Inferior parietal cortex (tissue), 1 donor: ENCODE measurements around the gene RSPRY1.
A peak's percentile ranks its signal among the peaks of the same experiment; 100 is the strongest.
"Not testable (repeated sequence)": the region's sequence is repeated elsewhere in the genome, so short reads cannot be mapped to it uniquely, and the experiment has no call there.

Experiments used
- DNase-seq: peaks from one replicate; pipeline ENCODE4 v3.0.0-alpha.2; 2016; ENCODE audit errors: extremely low spot score

The RSPRY1 gene

DNA sequence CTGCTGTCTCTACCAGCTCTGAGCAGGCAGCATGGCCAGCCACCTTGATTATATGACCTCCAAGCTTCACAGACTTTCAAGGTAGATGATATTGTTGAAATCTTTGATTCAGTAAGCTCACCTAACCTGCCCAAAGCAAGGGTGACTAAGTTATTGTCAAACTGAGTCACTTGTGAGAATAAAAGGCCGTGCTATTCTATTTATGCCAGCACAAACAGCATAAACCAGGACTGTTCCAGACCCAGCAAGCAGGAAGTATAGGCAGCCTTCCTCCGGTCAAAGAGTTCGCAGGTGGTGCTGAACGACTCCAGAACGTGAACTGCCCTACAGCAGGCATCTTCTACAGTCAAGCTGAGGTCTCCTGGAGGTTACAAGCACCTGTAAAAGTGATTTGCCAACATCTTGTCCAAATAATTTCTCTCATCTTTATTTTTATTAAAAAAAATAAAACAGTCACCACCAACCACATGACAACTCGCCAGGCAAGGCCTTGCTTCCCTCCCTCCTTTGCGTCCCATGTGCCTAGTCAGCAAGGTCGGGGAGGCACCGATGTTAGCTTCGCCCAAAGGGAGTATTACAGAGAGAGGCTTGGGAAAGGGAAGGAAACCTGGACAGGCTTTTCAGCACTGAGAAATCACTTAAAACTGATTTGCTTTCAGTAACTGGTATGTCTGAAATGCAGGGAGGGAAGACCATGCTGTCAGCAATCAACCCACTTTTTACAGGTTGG, 69.7 kb downstream of the RSPRY1 start:
- DNase-seq = no peak

DNA sequence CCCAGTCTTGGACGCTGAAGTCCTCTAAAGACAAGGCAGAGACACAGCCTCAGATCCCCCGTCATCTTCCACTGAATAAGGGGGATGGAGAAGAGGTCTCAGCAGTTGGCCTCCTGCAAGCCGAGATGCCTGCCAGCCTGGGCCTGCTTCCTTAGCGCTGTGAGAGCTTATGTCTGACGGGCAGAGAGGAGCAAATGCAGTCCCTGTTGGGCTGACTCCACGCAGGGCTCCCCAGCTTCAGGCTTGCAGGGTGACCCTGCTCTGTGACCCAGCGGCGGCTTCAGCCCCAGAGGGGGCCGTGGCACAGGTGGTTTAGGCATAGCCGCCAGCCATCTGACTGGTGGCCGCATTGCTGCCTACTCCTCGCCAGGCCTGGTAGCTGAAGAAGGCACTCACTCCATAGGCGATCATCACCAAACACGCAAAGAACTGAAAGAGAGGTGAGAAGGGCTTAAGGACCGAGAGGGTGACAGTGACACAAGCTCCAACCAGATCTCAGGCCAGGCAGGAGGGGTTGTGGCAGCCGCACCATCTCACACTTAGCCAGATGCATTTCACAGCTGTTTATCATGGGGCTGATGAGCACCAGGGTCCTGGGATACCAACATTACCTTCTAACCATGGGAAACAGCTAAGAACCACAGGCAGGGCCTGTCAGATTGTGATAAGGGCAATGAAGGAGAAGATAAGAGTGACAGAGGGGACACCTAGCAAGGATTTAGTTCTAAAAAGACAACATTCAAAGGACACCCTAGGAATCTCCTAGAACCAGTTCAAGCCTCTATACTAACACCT, 70.7 kb downstream of the RSPRY1 start:
- DNase-seq = no peak

DNA sequence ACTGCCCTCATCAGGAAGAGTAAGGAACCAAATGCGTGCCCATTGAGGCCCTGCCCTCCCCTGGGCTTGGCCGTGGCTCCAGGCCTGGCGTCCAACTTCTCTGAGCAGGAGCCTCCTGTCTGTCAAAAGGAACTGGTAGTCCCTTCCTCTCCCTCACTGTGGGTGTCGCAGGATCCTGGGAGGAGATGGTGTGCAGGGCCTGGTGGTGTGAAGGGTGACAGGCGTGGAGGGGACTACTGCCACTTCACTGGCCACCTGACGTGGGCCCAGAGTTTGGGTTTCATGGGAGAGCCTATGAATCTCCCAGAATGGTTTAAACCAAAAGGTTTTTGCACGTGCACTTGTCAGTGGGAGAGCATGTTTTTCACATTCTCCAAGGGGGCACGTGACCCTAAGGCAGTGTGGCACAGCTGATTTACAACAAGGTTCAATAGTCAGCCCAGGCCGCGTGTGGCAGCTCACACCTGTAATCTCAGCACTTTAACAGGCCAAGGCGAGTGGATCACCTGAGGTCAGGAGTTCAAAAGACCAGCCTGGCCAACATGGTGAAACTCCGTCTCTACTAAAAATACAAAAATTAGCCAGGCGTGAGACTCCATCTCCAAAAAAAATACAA, 71.4 kb downstream of the RSPRY1 start:
- DNase-seq = no peak

DNA sequence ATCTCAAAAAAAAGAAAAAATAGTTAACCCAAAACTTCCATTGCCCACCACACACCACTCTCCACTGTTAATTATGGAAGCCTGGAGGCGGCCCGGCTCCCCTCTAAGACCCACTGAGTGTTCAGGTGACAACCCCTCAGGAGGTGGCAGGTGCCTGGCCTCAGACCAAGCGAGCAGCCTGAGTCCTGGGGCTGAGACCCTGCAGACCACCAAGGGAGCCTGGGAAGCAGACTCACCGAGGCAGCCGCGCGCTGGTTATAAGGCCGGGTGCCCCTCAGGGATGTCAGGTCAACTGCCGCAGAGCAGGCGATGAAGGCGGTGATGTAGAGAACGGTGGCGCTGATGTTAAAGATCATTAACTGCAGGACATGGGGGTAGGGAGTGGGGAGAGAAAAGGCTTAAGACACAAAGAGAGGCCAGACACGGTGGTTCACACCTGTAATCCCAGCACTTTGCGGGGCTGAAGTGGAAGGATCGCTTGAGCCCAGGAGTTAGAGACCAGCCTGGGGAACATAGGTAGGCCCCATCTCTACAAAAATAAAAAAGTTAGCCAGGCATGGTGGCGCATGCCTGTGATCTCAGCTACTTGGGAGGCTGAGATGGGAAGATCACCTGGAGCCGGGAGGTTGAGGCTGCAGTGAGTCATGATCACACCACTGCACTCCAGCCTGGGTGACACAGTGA, 72.2 kb downstream of the RSPRY1 start:
- no peak for DNase-seq

DNA sequence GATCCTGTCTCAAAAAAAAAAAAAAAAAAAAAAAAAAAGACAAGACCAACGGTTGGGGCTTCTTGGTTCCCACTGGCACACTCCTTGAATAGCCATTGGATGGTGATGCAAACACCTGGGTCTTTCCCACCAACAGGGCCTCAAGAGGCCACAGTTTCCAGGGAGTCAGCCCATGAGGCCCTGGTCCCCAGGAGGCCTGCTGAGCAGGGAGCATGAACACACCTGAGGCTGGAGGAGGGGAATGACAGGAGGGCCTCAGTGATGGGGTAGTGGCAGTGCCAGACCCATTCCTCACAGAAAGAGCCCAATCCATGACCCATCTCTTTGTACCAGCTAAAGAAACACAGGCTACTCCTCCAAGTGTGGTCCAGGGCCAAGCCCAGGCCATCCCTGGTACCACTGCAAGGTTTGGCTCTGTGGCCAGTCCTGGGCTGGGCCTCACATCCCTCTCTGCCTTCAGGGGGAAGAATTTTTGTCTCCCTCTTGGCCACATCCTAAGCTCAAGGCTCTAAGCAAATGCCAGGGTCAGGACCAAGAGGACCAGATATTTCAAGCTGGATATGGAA, 72.9 kb downstream of the RSPRY1 start:
- no peak for DNase-seq

DNA sequence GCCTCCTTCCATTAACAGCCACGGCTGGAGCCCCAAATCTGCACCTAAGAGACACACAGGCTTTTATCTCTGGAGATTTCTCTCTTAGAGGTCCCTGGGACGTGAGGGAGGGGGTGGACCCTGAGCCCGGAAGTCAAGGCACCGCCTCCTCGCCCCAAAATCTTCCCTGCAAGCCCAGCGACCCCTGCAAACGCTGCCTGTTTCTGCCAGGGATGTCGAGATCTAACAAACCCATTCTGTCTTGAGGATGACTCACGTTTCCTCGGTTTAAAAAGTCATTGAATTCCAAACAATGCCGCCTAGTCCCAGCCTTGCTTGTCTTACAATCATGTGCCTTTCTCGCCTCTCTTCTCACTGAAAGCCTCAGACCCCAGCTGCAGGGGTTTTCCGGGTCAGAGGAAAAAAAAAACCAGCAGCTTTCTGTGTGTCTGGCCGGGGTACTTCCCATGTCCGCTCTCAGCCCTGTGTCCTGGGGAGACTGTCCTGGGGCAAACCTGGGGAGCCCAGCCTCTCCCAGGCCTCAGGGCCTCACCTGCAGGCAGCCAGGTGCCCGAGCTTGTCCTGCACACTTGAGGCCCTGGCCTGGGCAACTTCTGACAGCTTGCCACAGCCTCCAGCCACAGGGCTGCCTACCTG, 74.3 kb downstream of the RSPRY1 start:
- DNase-seq = peak; percentile 73

DNA sequence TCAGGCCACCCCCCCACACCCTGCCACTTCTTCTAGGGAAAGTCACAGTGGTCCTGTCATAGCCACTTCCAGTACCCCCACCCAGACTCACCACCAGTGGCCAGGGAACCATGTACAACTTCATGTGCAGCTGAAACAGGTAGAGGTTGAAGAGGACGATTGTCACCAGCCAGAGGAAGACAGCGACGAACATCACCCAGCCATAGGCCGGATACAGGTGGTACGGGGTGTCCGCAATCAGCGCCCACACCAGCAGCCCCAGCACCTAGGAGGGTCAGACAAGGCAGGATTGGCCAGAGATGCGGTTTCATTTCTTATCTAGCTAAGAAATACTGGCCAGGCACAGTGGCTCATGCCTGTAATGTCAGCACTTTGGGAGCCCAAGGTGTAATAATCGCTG, 75.7 kb downstream of the RSPRY1 start:
- DNase-seq = no peak

DNA sequence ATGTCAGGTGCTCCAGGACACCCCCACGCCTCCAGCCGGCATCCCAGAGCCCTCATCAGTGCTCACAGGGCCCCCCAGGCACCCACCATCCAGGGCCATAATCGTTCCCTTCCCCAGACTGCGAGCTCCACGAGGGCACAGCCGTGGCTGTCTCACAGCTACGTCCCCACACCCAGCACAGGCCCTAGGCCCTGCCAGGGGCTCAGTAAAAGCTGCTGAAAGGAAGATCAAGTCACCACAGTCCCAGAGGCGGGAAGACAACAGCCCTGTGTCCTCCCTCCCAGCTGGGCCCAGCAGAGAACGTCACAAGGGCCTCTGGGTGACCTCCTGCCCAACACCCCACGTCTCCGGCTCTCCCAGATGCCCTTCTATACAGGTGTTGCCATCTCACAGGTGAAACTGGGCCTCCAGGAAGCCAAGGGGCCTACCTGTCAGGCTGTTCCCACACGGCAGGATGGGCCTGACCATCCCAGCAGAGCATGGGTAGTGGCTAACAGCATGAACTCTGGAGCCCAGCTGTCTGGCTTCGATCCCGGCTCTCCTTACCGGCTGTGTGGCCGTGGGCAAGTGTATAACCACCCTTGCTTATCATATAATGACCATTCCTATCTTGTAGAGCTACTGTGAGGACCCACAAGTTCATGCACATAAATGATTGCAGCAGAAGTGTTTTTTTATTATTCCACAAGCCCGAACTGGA, 76.9 kb downstream of the RSPRY1 start:
- DNase-seq = no peak

DNA sequence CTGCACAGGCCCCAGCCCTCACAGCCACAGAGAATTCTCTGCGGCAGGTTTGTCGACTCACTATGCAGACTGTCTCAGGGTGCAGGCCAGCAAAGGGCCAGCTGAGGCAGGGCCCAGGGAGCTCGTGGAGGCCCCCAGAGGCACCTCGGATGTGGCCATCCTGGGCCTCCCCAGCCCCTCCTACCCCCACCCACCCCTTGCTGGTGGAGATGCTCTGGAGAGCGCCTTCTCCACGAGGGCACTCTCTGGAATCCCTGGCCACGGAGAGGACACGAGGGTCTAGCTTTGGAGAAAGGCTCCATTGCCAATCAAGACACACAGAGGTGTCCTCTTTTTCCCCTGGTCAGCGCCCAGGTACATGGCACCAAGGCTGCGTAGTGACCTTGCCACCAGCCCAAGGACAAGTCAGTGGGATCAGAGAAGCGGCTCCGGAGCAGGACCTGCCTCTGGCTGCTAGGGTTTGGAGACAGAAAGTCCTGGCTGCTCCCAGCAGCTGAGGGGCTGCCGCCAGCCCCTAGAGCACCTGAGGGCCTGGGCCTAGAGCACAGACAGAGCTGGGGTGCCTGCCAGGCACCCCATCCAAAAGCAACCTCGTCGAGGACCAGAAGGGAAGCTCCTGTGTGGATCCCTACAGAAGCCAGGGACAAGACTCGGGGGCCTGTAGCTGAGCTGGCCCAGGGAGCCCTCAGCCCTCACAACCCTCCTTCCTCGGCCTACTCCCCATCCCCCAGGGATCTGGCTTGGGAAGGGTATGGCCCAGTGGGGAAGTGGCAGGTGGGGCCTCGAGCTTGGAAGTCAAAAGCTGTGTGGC, 77.6 kb downstream of the RSPRY1 start:
- no peak for DNase-seq

DNA sequence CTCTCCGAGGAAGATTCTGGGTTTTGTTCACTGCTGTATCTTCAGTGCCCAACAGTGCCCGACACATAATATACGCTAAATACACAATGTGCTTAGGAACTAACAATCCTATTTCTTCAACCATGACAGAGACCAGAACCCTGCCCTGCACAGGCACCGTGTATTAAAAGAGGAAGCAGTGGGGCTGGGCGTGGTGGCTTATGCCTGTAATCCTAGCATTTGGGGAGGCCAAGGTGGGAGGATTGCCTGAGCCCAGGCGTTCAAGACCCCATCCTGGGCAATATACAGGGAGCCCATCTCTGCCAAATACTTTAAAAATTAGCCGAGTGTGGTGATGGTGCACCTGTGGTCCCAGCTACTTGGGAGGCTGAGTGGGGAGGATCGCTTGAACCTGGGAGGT, 78.3 kb downstream of the RSPRY1 start:
- no peak for DNase-seq

DNA sequence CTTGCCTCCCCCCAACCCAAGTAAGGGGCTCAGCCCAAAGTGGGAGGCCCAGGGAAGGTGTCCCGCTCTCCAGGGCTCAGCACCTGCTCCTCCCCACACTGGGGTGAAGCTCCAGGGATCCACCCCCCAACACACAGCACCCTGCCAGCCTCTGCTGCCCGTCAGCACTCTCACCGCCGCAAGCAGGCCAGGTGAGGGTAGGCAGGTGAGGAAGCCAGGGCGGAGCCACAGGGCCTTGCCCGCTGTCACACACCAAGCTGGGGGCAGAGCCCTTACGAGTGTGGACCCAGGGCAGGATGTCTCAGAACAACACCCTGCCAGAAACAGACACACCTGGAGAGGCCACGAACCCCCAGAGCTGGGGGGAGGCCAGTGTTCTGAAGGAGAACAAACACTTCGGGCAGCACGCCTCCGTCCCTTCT, 78.8 kb downstream of the RSPRY1 start:
- DNase-seq = no peak

DNA sequence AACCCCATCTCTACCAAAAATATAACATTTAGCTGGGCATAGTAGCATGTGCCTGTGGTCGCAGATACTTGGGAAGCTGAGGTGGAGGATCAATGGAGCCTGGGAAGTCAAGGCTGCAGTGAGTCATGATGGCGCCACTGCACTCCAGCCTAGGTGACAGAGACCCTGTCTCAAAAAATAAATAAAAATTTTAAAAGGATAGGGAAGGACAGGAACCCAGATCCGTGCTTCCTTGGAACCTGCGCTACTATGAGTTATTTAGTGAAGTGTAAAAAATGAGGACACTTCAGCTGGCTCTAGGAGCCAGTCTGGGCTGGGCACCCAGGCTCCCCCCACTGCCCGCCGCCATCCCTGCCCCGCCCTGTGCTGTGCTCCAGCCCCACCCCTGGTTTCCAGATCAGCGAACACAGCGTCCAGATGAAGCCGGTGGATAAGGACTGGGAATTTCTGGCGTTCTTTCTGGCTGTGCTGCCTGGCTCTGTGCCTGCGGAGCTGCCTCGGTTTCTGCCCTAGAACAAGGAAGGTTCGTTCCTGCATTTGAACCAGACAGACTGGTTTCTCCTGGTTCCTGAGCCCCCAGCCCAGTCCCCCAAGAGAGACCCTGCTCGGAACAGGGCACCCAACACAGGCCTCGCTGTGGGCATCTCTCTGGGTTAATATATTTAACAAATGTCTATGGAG, 79.9 kb downstream of the RSPRY1 start:
- no peak for DNase-seq

DNA sequence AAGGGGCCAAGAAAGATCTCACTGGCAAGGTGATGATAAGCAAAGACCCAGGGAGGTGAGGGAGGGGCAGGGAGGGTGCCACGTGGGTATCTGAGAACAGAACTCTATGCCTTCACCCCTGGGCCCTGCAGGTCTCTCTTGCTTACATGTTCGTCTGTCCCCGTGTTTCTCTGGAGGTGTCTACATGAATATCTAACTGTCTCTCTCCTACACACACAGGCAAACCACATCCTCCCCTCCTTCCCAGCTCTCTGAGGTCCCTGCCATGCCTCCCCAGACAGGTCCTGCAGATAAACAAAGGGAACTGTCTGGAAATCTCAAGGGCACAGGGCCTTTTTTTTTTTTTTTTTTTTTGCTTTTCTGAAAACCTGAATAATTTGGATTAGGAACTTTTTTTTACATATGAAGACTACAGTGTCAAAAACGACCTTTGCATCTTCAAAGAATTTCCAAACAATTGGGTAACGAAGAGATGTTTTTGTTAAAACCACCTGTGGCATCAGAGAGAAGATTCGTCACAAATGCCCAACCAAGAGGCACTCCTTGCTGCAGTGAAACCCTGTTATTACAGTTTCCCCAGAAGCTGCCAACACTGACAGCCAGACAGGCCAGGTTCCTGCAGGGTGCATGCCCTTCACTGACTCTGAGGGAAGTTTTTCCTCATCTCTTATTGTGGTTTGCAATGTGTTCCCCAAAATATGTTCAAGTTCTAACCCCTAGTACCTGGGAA, 80.6 kb downstream of the RSPRY1 start:
- DNase-seq = no peak

DNA sequence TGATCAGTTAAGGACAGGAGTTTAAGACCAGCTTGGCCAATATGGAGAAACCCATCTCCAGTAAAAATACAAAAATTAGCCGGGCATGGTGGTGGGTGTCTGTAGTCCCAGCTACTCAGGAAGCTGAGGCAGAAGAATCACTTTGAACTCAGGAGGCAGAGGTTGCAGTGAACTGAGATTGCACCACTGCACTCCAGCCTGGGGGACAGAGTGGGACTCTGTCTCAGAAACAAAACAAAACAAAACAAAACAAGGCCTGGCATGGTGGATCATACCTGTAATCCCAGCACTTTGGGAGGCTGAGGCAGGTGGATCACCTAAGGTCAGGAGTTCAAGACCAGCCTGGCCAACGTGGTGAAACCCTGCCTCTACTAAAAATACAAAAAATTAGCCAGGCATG, 81.2 kb downstream of the RSPRY1 start:
- not testable (repeated sequence) for DNase-seq

DNA sequence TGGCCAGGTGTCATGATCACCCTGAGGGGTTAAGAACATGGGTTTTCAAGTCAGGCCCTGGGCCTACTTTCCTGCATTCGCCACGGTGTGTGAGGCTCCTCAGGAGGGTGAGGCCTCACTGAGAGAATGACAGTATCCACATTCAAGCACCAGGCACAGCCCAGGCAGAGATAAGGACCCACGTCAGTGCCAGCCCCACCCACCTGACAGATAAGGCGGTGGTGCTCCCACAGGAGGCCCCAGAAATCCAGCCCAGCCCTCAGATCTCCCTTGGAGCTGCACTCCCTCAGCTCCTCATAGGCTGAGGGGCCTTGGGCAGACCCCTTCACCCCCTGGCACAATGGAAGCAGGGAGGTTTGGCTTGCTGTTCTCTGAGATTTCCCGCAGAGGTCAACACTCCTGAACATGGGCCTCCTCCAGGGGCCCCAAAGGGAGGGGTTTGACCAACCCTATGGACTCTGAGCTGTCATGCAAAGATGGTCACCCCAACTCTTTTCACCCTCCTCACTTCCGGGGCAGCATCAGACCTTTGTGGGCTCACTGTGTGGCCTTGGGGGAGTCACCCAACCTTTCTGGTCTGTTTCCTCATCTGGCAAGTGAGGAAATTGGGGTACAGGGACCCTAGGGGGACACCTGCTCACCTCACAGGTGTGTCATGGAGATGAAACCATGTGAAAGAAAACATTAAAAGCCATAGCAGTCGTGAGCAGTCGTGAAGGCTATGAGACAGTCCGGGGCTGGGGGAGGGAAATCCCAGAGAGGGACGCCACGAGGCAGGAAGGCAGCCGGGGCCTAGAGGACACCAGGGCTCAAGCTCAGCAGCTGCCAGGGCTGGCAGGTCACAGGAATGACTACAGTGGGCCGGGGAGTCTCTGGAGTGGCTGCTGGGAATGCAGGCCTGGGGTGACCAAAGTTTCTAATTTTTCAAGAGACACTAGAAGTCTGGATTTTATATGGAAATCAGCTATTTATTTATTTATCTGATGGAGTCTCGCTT, 83.0 kb downstream of the RSPRY1 start:
- DNase-seq = no peak

DNA sequence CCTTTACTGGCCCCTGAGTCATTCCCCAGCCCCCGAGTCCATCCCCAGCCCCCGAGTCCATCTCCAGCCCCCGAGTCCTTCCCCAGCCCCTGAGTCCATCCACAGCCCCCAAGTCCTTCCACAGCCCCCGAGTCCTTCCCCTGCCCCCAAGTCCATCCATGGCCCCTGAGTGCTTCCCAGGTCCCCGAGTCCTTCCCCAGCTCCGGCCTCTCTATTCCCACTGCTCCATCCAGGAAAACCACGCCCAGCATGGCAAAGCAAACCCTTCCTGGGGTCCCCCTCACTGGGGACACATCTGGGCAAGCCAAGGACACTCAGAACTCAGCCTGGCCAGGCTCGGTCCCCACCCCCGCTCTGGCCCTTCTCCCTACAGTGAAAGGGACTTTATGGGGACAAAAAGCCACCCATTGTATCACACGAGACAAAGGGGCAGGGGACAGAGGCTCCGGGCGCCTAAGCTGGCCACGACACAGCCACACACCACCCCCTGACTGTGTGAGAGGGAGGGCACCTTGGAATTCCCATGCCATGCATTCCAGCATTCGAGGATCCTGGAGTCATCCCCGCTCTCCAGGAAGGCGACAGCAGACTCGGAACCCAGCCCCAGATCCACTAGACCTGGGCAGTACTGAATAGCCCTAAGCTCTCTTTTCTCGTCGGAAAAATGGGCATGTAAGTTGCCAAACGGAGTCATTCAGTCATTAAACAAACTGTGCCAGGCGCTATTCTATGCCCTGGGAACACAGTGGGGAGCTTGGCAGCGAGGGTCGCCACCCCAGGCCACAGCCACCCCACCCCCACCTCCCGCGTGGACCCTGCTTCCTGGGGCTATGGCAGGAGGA, 84.3 kb downstream of the RSPRY1 start:
- peak; percentile 79 for DNase-seq

DNA sequence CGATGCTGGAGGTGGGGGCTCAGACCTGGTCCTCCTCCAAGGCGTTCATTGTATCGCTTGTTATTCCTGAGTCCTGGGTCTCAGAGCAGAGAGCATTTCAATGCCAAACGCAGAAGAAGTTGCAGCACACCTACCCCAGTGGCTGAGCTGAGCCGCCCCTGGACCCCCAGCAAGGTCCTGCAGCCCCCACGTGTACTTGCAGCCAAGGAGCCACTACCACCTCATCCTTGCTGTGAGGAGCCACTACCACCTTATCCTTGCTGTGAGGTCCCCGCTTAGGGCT, 84.9 kb downstream of the RSPRY1 start:
- DNase-seq = no peak
